ENCODE measurements around the gene UNC119.

GRCh38 chr17:28500712-28501379 is 51.6 kb downstream of the UNC119 start:
- TF ChIP-seq RXRA (IDR thresholded peaks at IDR 0.05) = no peak
- TF ChIP-seq, protein P1, sequence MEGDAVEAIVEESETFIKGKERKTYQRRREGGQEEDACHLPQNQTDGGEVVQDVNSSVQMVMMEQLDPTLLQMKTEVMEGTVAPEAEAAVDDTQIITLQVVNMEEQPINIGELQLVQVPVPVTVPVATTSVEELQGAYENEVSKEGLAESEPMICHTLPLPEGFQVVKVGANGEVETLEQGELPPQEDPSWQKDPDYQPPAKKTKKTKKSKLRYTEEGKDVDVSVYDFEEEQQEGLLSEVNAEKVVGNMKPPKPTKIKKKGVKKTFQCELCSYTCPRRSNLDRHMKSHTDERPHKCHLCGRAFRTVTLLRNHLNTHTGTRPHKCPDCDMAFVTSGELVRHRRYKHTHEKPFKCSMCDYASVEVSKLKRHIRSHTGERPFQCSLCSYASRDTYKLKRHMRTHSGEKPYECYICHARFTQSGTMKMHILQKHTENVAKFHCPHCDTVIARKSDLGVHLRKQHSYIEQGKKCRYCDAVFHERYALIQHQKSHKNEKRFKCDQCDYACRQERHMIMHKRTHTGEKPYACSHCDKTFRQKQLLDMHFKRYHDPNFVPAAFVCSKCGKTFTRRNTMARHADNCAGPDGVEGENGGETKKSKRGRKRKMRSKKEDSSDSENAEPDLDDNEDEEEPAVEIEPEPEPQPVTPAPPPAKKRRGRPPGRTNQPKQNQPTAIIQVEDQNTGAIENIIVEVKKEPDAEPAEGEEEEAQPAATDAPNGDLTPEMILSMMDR (IDR thresholded peaks at IDR 0.05; ENCODE audit: low read depth, low read length, missing input control) = no peak
- no peak for TF ChIP-seq JUND (IDR thresholded peaks at IDR 0.05)
- no peak for TF ChIP-seq ATF3 (IDR thresholded peaks at IDR 0.05)
- TF ChIP-seq GABPA (IDR thresholded peaks at IDR 0.05 in 1 of 2, conservative IDR thresholded peaks at IDR 0.05 in 1 of 2) = no peak
